Measurements from ENCODE around the gene CACNG1.
"Not testable (repeated sequence)": the region's sequence is repeated elsewhere in the genome, so short reads cannot be mapped to it uniquely, and the experiment has no call there.

Gene CACNG1

GRCh38 chr17:67033613-67034012 lies 10.7 kb upstream of the CACNG1 start:
- no peak overlapping the region for H3K4me3 ChIP-seq (ENCODE audit: low read length)
- no peak for TF ChIP-seq CTCF (IDR thresholded peaks at IDR 0.05; ENCODE audit: insufficient read depth, low read depth, low read length, missing control alignments)
- DNase-seq (ENCODE audit: low read depth) = no peak

- no peak for DNase-seq (ENCODE audit: low read depth)
- no peak overlapping the region for H3K4me3 ChIP-seq (ENCODE audit: low read length)
- TF ChIP-seq CTCF (IDR thresholded peaks at IDR 0.05; ENCODE audit: insufficient read depth, low read depth, low read length, missing control alignments) = no peak
Measured at GRCh38 chr17:67035131-67036083, 8.9 kb upstream of the CACNG1 start.

- H3K4me3 ChIP-seq (ENCODE audit: low read length) = no peak overlapping the region
- no peak for TF ChIP-seq CTCF (IDR thresholded peaks at IDR 0.05; ENCODE audit: insufficient read depth, low read depth, low read length, missing control alignments)
- no peak for DNase-seq (ENCODE audit: low read depth)
Measured at GRCh38 chr17:67038861-67039365, 5.4 kb upstream of the CACNG1 start.

- no peak for TF ChIP-seq CTCF (IDR thresholded peaks at IDR 0.05; ENCODE audit: insufficient read depth, low read depth, low read length, missing control alignments)
- no peak overlapping the region for H3K4me3 ChIP-seq (ENCODE audit: low read length)
- no peak for DNase-seq (ENCODE audit: low read depth)
Measured at GRCh38 chr17:67040652-67041051, 3.7 kb upstream of the CACNG1 start.

- not testable (repeated sequence) for DNase-seq (ENCODE audit: low read depth); H3K4me3 ChIP-seq (ENCODE audit: low read length)
Measured at GRCh38 chr17:67041119-67041518, 3.2 kb upstream of the CACNG1 start.

GRCh38 chr17:67041531-67041930 lies 2.8 kb upstream of the CACNG1 start:
- no peak for TF ChIP-seq CTCF (IDR thresholded peaks at IDR 0.05; ENCODE audit: insufficient read depth, low read depth, low read length, missing control alignments)
- DNase-seq (ENCODE audit: low read depth) = no peak
- no peak overlapping the region for H3K4me3 ChIP-seq (ENCODE audit: low read length)

GRCh38 chr17:67041941-67042899 lies 2.1 kb upstream of the CACNG1 start:
- DNase-seq (ENCODE audit: low read depth) = no peak
- TF ChIP-seq CTCF (IDR thresholded peaks at IDR 0.05; ENCODE audit: insufficient read depth, low read depth, low read length, missing control alignments) = no peak
- H3K4me3 ChIP-seq (ENCODE audit: low read length) = no peak overlapping the region
